Psoas muscle (tissue), 8 donors: ENCODE results near the gene ABHD15. TPM values are rescaled to one million over a fixed set of nuclear protein-coding genes. Genes with fewer than 3 reads are reported as not detected.

Experiments
- ATAC-seq, 4 donors: fragments of 200-7000 bp; cut with Tn5 transposase; one replicate each; pipeline ENCODE4 v1.9.1; 2020; ENCODE audit warnings: moderate library complexity in 3 of 4, mild to moderate bottlenecking in 2 of 4
- DNase-seq, 2 donors: peaks; one replicate each; pipeline ENCODE4 v3.0.0-alpha.2; 2020
- H3K27ac ChIP-seq: fragments of 200-600 bp; one replicate; pipeline ENCODE4 v1.8.0; 2022
- H3K27me3 ChIP-seq, 3 donors: fragments of 200-600 bp in 1 of 3; one replicate each; pipeline versions ENCODE4 v1.6.1 to v1.8.0; 2013 to 2022; ENCODE audit warnings: low read length in 2 of 3, mild to moderate bottlenecking in 2 of 3, moderate library complexity in 1 of 3; ENCODE audit not compliant: insufficient read depth in 3 of 3
- H3K36me3 ChIP-seq, 2 donors: fragments of 200-600 bp in 1 of 2; one replicate each; pipeline versions ENCODE4 v1.6.1 to v1.8.0; 2013 to 2022; ENCODE audit warnings: low read depth in 1 of 2, mild to moderate bottlenecking in 1 of 2, moderate library complexity in 1 of 2; ENCODE audit not compliant: insufficient read depth in 1 of 2
- H3K4me1 ChIP-seq: fragments of 200-600 bp; one replicate; pipeline ENCODE4 v1.8.0; 2022
- H3K4me3 ChIP-seq: fragments of 200-600 bp; one replicate; pipeline ENCODE4 v1.8.0; 2022; ENCODE audit warnings: mild to moderate bottlenecking
- H3K9me3 ChIP-seq: fragments of 200-600 bp; one replicate; pipeline ENCODE4 v1.8.0; 2022
- WGBS, 3 donors: extraction: QIAGEN DNeasy Blood & Tissue Kit; methylation state at CpG; one replicate each; pipeline versions ENCODE4 v1.1.6 to v1.1.7; 2013; 5-methylcytosine and 5-hydroxymethylcytosine counted together
- intact Hi-C, 2 donors: fragments of 100-400 bp; cut with DNase I; formaldehyde crosslinking; loops; one replicate each; pipeline versions ENCODE4 v1.11.0 to v1.14.2; 2022
- polyA plus RNA-seq, 3 donors: library from polyadenylated mRNA; stranded (reverse); fragments of 200-250 nt; gene quantifications; one replicate each; pipeline ENCODE4 v1.2.3, GENCODE V29; 2013
- total RNA-seq, 4 donors: library from RNA; stranded (reverse); fragmentation: NEBNext Ultra II Directional in 2 of 4; extraction: Animal tissue kit (Norgen Biotek cat#: 25700) in 2 of 4; gene quantifications; one replicate each; pipeline versions ENCODE4 v1.2.1 to v1.2.4, GENCODE V29; 2021 to 2023
- TF ChIP-seq, protein P1 (sequence below): fragments of 200-600 bp; IDR thresholded peaks from one replicate; pipeline ENCODE4 v1.8.0; 2022; ENCODE audit warnings: antibody characterized with exemption
- donor health status: healthy with polysubstance abuse.
- donor health status: DM: no; HTN: no; CAD: no; lungs with moderate emphysema.
- donor health status: Bipolar disorder and iron deficiency.
- donor health status: healthy.
- donor health status: DM: yes; HTN: yes; CAD: no.
- donor health status: DM: no; HTN: no; CAD: no.
- donor health status: DM: no; HTN: no; CAD: no.
- donor health status: DM: yes; HTN: yes; CAD: no.

ABHD15 gene
- total and polyA plus RNA-seq, 7 donors = 1.6 to 7.9 (median 2.6) TPM

DNA sequence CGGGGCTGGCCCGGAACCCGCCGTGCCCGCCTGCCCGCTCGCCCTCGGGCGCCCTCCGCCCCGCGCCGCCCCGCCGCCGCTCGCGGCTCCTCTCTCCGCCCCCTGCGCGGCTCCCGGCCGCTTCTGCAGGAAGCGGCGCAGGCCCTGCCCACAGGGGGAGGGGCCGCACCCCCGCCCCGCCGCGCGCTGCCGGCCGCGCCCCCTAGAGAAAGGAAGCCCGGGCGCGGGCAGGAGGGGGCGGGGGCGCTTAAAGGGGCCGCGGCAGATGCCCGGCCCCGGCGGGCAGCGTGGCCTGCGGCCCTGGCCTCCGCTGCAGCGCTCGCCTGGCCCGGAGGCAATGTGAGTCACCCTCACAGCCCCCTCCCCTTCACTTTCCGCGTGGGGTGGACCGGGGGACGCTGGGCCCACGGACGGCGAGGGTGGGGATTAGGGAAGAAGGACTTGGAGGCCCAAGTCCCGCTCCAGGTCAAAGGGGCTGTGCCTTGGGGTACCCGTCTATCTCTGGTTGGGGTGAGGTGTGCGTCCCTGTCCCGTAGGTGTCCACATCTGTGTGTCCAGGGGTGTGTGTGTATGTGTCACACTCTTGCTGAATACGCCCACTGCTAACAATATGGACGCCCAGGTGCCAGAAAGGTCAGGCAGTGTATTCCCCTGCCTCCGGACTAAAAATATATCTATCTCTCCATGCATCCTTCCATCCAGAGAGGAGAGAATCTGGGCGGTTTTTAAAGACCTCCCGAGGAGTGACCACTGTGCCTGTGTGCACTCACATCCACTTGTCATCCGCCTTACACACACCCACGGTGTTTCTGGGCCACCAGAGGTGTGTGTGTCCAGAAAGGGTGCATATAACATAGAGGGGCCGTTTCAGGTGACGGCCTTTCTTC, 22.9 kb upstream of the ABHD15 start, which contains the start of gene GIT1:
Gene GIT1, minus strand, starts transcription at position 125 of the 887 bp plus-strand sequence. CDS start 270 bp downstream, outside the sequence.
- WGBS, 3 donors = 2 to 12% (median 4%) methylated on average over 22 to 70 of the region's 70 CpGs
- peak; percentile 90 to 92 for DNase-seq
- peaks cover 75% of the 10 kb centered on the region for H3K4me1 ChIP-seq

DNA sequence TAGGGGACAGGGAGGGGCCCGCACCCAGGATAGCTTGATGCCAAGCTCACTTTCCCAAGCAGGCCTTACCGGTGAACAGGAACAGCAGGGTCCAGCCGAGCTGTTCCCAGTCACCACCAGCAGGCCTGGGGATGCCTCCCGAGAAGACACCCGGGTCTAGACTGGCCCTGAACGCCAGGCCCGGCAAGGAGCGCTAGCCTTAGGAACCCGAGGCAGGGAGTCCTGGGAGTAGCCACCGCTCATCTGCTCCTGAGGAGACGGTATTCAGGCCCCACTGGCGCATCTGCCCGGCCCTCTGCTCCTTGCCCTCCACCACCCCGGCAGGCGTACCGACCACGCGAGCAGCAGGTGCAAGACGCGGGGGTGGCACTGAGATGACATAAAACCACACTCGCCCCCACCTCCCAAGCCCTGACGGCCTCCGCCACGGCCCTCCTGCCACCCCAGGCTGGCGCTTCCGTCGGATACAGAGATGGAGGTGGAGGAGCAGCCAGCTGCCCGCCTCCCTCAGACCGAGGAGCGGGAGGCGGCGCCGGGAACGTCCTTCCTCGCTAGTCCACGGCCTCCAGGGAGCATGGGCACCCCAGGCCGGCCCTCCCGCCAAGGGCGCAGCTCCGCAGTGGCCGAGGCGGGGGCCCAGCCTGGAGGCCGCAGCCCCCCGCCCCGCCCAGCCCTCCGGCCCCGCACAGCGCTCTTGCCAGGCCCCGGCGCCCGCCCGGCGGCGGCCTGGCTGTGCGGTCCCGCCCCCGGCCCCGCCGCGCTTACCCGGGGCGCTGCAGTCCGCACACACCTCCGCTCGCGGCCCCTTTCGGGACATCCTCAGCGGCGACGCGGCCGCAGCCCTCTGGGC, 21.9 kb upstream of the ABHD15 start:
- ATAC-seq = peak in 1 of 4 donors; percentile 5
- no peaks in the 10 kb centered on the region for H3K9me3 ChIP-seq
- H3K4me1 ChIP-seq = peaks cover 76% of the 10 kb centered on the region
- peak overlapping the region; percentile 80 for H3K27ac ChIP-seq
- DNase-seq = peak; percentile 37 to 71
- intact Hi-C loops = loop anchor here in 1 of 2 donors (10.0 kb wide), 1 partner anchor 346 kb away; the partner anchor contains the start of gene SSH2
- H3K36me3 ChIP-seq = no peaks in the 10 kb centered on the region
- no peaks in the 10 kb centered on the region for H3K27me3 ChIP-seq
- 0 to 1% (median 1%) methylated on average over 40 to 72 of the region's 72 CpGs for WGBS, 3 donors
- TF ChIP-seq, protein P1, sequence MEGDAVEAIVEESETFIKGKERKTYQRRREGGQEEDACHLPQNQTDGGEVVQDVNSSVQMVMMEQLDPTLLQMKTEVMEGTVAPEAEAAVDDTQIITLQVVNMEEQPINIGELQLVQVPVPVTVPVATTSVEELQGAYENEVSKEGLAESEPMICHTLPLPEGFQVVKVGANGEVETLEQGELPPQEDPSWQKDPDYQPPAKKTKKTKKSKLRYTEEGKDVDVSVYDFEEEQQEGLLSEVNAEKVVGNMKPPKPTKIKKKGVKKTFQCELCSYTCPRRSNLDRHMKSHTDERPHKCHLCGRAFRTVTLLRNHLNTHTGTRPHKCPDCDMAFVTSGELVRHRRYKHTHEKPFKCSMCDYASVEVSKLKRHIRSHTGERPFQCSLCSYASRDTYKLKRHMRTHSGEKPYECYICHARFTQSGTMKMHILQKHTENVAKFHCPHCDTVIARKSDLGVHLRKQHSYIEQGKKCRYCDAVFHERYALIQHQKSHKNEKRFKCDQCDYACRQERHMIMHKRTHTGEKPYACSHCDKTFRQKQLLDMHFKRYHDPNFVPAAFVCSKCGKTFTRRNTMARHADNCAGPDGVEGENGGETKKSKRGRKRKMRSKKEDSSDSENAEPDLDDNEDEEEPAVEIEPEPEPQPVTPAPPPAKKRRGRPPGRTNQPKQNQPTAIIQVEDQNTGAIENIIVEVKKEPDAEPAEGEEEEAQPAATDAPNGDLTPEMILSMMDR = no peak
- peak overlapping the region; percentile 90 for H3K4me3 ChIP-seq

More for the DNA sequence above, 22.9 kb upstream of the ABHD15 start, which contains the start of gene GIT1:
- Histone ChIP-seq H3K4me3 (peak within 1 kb of the TSS; percentile 90), H3K27me3 (no peaks in the 10 kb centered on the region), H3K36me3 (no peaks in the 10 kb centered on the region), H3K27ac (peak within 1 kb of the TSS; percentile 89), H3K9me3 (no peaks in the 10 kb centered on the region)
- TF ChIP-seq, protein P1 = no peak
- ATAC-seq = peak; percentile 79 to 87 (median 84)
- intact Hi-C loops = loop anchor here in 1 of 2 donors (10.0 kb wide), 1 partner anchor 345 kb away; the partner anchor contains the start of gene SSH2

DNA sequence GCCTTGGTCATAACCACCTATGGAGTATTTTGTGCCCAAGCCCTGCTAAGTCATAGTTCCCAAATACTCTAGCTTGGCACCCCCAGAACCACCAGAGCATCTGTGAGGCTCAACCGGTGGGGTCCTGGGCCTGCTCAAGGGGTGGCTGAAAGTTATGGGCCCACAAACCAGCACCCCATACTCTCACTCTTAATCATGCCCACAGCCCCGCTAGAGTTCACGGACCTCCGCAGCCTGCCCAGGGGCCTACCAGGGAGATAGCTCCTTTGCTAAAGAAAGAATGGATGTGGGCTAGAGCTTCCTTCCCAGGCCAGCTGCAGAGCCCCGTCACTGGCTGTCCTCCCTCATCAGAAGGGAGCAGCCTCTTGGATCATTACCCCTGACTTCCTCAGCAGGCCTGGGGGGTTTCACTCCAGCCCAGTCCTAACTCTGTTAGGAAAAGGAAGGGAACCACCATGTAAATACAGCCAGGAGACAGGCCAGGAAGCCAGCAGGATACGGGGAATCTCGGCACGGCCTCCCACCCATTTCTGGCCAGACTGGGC, 21.3 kb upstream of the ABHD15 start:
- no peak for ATAC-seq
- no peak for DNase-seq

DNA sequence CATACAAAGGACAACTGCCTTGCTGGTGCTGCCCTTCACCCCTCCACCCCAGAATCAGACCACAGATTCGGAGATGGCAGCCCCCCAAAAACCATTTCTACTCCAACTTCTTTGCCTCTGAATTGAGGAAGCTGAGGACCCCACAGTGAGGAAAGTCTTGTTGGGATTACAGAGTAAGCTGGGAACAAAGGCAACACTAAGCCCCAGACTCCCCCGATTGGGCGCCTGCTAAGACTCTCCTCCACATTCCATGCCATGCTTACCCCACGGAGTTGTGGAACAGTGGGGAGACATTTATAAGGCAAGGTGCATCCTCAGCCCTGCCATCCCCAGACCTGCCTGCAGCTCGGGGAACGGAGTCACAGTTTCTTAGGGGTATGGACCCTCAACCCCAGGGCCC, 20.8 kb upstream of the ABHD15 start:
- DNase-seq (no peak), ATAC-seq (no peak)
- H3K4me3 ChIP-seq = peak overlapping the region; percentile 90
- peaks cover 82% of the 10 kb centered on the region for H3K4me1 ChIP-seq
- TF ChIP-seq, protein P1 = no peak
- no peaks in the 10 kb centered on the region for H3K9me3 ChIP-seq
- intact Hi-C loops = loop anchor here in 1 of 2 donors (10.0 kb wide), 1 partner anchor 347 kb away; the partner anchor contains the start of gene SSH2
- no peaks in the 10 kb centered on the region for H3K27me3 ChIP-seq
- H3K36me3 ChIP-seq = peaks cover 0 to 6% of the 10 kb centered on the region in 2 donors
- H3K27ac ChIP-seq = peak overlapping the region; percentile 80
- WGBS, 3 donors = 71 to 79% (median 75%) methylated on average over 6 of the region's 6 CpGs

More for the DNA sequence above, 21.3 kb upstream of the ABHD15 start:
- no peaks in the 10 kb centered on the region for H3K27me3 ChIP-seq
- H3K36me3 ChIP-seq = peaks cover 0 to under 1% of the 10 kb centered on the region in 2 donors
- peak overlapping the region; percentile 90 for H3K4me3 ChIP-seq
- intact Hi-C loops = loop anchor here in 1 of 2 donors (10.0 kb wide), 1 partner anchor 347 kb away; the partner anchor contains the start of gene SSH2
- peak overlapping the region; percentile 80 for H3K27ac ChIP-seq
- TF ChIP-seq, protein P1 = no peak
- no peaks in the 10 kb centered on the region for H3K9me3 ChIP-seq
- WGBS, 3 donors = 21 to 29% (median 23%) methylated on average over 8 of the region's 8 CpGs
- peaks cover 80% of the 10 kb centered on the region for H3K4me1 ChIP-seq
